Smooth muscle cell (in vitro differentiated cells): ENCODE data around the gene DCTN5. TPM values are rescaled to one million over a fixed set of nuclear protein-coding genes. Genes with fewer than 3 reads are reported as not detected.

Source experiments
- DNase-seq: peaks from one replicate; lab custom pipeline; 2025; ENCODE audit not compliant: unreplicated experiment; lab: John Stamatoyannopoulos, UW
- H2AFZ ChIP-seq: fragments of 200-600 bp; sonication (generic); 2 replicates; pipeline ENCODE4 v1.6.0; 2016; ENCODE audit warnings: antibody characterized with exemption, low read depth, mild to moderate bottlenecking
- H3F3A ChIP-seq: fragments of 200-600 bp; sonication (generic); 2 replicates; pipeline ENCODE4 v1.6.0; 2017; ENCODE audit warnings: antibody characterized with exemption, low read depth
- H3K27ac ChIP-seq: fragments of 200-600 bp; sonication (generic); 2 replicates; pipeline ENCODE4 v1.5.1; 2016; ENCODE audit warnings: low read depth, mild to moderate bottlenecking
- H3K27me3 ChIP-seq: fragments of 200-600 bp; sonication (generic); 2 replicates; pipeline ENCODE4 v1.6.1; 2016; ENCODE audit warnings: low read depth, mild to moderate bottlenecking
- H3K36me3 ChIP-seq: fragments of 200-600 bp; sonication (generic); 2 replicates; pipeline ENCODE4 v1.5.1; 2016; ENCODE audit warnings: low read depth
- H3K4me1 ChIP-seq: fragments of 200-600 bp; sonication (generic); 2 replicates; pipeline ENCODE4 v1.5.1; 2016; ENCODE audit warnings: low read depth
- H3K4me2 ChIP-seq: fragments of 200-600 bp; sonication (generic); 2 replicates; pipeline ENCODE4 v1.6.0; 2016; ENCODE audit warnings: mild to moderate bottlenecking
- H3K4me3 ChIP-seq: fragments of 200-600 bp; sonication (generic); 2 replicates; pipeline ENCODE4 v1.5.1; 2016; ENCODE audit warnings: mild to moderate bottlenecking
- H3K79me2 ChIP-seq: fragments of 200-600 bp; sonication (generic); 2 replicates; pipeline ENCODE4 v1.6.0; 2016; ENCODE audit warnings: low read depth, mild to moderate bottlenecking
- H3K9ac ChIP-seq: fragments of 200-600 bp; sonication (generic); 2 replicates; pipeline ENCODE4 v1.6.0; 2016; ENCODE audit warnings: low read depth
- H3K9me3 ChIP-seq: fragments of 200-600 bp; sonication (generic); replicated peaks from 2 replicates; pipeline ENCODE4 v1.5.1; 2016; ENCODE audit warnings: low read depth
- H4K20me1 ChIP-seq: fragments of 200-600 bp; sonication (generic); 2 replicates; pipeline ENCODE4 v1.6.0; 2016; ENCODE audit warnings: low read depth
- WGBS: methylation state at CpG from one replicate; pipeline ENCODE4 v1.1.7; 2016; ENCODE audit warnings: low lambda C conversion rate; 5-methylcytosine and 5-hydroxymethylcytosine counted together
- polyA plus RNA-seq: library from polyadenylated mRNA; unstranded; fragments of >200 nt; fragmentation: Nextera tagmentation; extraction: Ambion mirVana; gene quantifications from 2 replicates; pipeline ENCODE4 v1.2.1, GENCODE V29; 2016
- total RNA-seq: library from RNA; depleted of rRNA; stranded (reverse); fragments of >200 nt; gene quantifications from 2 replicates; pipeline ENCODE4 v1.2.3, GENCODE V29; 2014
- TF ChIP-seq, protein P1 (sequence below): fragments of 200-600 bp; sonication (generic); IDR thresholded peaks from 2 replicates; pipeline ENCODE4 v1.5.1; 2017; ENCODE audit warnings: borderline replicate concordance, mild to moderate bottlenecking, antibody characterized with exemption; ENCODE audit not compliant: insufficient read depth, poor library complexity, severe bottlenecking

Gene DCTN5
- total and polyA plus RNA-seq, 2 experiments from 2014 or later: 14.0 to 22.6 TPM

DNA sequence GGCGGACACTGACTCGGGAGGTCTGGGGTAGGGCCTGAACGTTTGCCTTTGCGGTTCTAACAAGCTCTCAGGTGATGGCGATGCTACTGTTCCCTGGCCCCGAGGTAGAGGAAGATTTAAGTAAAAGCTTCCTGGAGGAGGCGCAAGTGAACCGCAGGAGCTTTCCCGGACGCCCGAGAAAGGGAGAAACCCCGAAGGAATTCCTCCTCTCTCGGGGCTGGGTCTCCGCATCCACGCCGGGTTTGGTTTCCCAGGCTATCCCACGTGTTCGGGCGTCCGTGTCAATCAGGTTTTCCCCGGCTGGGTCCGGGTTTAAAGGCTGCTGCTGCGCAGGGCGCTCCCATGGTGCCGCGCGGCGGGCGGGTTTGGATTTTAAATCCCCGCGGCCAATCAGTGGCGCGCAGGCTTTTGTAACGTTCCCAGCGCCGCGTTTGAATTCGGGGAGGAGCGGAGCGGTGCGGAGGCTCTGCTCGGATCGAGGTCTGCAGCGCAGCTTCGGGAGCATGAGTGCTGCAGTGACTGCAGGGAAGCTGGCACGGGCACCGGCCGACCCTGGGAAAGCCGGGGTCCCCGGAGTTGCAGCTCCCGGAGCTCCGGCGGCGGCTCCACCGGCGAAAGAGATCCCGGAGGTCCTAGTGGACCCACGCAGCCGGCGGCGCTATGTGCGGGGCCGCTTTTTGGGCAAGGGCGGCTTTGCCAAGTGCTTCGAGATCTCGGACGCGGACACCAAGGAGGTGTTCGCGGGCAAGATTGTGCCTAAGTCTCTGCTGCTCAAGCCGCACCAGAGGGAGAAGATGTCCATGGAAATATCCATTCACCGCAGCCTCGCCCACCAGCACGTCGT is 37.4 kb downstream of the DCTN5 start, which contains the start of gene PLK1:
TSS of gene PLK1 (plus strand) at position 460 of the 844 bp plus-strand sequence. CDS start at position 504, 44 bp downstream.
- peaks cover 23% of the 10 kb centered on the region for H3K79me2 ChIP-seq

DNA sequence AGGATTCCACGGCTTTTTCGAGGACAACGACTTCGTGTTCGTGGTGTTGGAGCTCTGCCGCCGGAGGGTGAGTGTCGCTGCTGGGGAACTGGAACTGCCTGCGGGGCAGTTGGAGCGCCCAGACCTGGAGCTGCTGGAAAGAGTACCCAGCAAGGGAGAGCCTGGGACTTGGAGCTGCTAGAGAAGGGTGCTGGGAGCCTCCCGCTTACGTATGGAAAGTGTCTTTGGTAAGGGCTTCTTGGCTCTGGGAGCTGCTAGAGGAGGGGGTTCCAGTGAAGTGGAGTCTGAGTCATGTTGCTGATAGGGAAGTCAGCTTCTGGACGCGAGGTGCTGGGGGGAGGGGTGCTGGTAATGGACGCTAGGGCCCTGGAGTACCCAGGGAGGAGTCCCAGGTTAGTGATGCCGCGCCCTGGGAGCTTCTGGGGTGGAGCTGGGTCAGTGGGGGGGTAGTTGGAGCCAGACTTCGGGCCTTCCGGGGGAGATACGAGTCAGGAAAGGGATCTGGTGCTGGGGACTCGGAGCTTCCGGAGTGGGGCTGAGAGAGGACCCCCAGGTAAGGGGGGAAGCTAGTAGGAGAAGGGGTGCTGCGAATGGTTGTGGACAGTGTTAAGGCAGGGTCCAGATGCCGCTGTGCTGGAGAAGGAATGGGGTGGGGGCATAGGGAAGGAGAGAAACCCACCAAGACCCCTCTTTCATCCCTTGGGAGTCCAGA is 38.2 kb downstream of the DCTN5 start:
- no peaks in the 10 kb centered on the region for H3K36me3 ChIP-seq
- peaks cover 11% of the 10 kb centered on the region for H3K4me1 ChIP-seq
- no peaks in the 10 kb centered on the region for H3F3A ChIP-seq
- H3K9ac ChIP-seq: peak overlapping the region; percentile 14
- no peak for DNase-seq
- no peaks in the 10 kb centered on the region for H3K9me3 ChIP-seq
- peak overlapping the region; percentile 91 for H2AFZ ChIP-seq
- peak overlapping the region; percentile 95 for H3K4me2 ChIP-seq
- H3K4me3 ChIP-seq: peak overlapping the region; percentile 70
- H3K27ac ChIP-seq: no peak overlapping the region
- peaks cover 15% of the 10 kb centered on the region for H4K20me1 ChIP-seq
- peaks cover 23% of the 10 kb centered on the region for H3K79me2 ChIP-seq
- TF ChIP-seq, protein P1, sequence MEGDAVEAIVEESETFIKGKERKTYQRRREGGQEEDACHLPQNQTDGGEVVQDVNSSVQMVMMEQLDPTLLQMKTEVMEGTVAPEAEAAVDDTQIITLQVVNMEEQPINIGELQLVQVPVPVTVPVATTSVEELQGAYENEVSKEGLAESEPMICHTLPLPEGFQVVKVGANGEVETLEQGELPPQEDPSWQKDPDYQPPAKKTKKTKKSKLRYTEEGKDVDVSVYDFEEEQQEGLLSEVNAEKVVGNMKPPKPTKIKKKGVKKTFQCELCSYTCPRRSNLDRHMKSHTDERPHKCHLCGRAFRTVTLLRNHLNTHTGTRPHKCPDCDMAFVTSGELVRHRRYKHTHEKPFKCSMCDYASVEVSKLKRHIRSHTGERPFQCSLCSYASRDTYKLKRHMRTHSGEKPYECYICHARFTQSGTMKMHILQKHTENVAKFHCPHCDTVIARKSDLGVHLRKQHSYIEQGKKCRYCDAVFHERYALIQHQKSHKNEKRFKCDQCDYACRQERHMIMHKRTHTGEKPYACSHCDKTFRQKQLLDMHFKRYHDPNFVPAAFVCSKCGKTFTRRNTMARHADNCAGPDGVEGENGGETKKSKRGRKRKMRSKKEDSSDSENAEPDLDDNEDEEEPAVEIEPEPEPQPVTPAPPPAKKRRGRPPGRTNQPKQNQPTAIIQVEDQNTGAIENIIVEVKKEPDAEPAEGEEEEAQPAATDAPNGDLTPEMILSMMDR: no peak
- WGBS: 0% methylated on average over 22 of the region's 24 CpGs
- no peaks in the 10 kb centered on the region for H3K27me3 ChIP-seq

More for the DNA sequence above, 37.4 kb downstream of the DCTN5 start, which contains the start of gene PLK1:
- Histone ChIP-seq H3K36me3 (no peaks in the 10 kb centered on the region), H3K4me2 (peak within 1 kb of the TSS; percentile 95), H3K9ac (peak within 1 kb of the TSS; percentile 14), H3K27me3 (no peaks in the 10 kb centered on the region), H3K4me1 (peaks cover 13% of the 10 kb centered on the region), H3K4me3 (peak within 1 kb of the TSS; percentile 70), H3F3A (no peaks in the 10 kb centered on the region), H3K27ac (no peak within 1 kb of the TSS), H2AFZ (peak within 1 kb of the TSS; percentile 91), H4K20me1 (peaks cover 15% of the 10 kb centered on the region), H3K9me3 (no peaks in the 10 kb centered on the region)
- 1% methylated on average over 69 of the region's 75 CpGs for WGBS
- DNase-seq: peak; percentile 31
- TF ChIP-seq, protein P1: peak; percentile 31

DNA sequence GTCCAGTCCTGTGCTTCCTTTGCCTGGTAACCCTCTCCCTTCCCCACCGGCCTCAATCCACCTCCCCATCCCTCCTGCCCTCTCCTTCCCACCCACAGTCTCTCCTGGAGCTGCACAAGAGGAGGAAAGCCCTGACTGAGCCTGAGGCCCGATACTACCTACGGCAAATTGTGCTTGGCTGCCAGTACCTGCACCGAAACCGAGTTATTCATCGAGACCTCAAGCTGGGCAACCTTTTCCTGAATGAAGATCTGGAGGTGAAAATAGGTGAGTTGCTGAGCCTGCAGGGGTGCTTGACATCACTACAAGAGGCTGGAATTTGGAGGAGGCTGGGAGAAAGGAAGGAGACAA is 38.7 kb downstream of the DCTN5 start:
- H3K27ac ChIP-seq: no peak overlapping the region
- DNase-seq: no peak
- peaks cover 11% of the 10 kb centered on the region for H3K4me1 ChIP-seq
- H3K36me3 ChIP-seq: no peaks in the 10 kb centered on the region
- H3K4me2 ChIP-seq: peak overlapping the region; percentile 95
- no peaks in the 10 kb centered on the region for H3K27me3 ChIP-seq
- peaks cover 23% of the 10 kb centered on the region for H3K79me2 ChIP-seq
- TF ChIP-seq, protein P1: no peak
- no peaks in the 10 kb centered on the region for H3F3A ChIP-seq
- H3K9ac ChIP-seq: no peak overlapping the region
- WGBS: 23% methylated on average over 6 of the region's 6 CpGs
- H2AFZ ChIP-seq: no peak overlapping the region
- peak overlapping the region; percentile 70 for H3K4me3 ChIP-seq
- H3K9me3 ChIP-seq: no peaks in the 10 kb centered on the region
- peaks cover 15% of the 10 kb centered on the region for H4K20me1 ChIP-seq
